Stimulated activated CD4-positive, alpha-beta T cell treated with anti-CD3 and anti-CD28 coated beads, Interleukin-2, amount 100 ng/mL, for 4 hours (primary cell): ENCODE data around the gene INSR.
A peak's percentile ranks its signal among the peaks of the same experiment; 100 is the strongest.
"Not testable (repeated sequence)": the region's sequence is repeated elsewhere in the genome, so short reads cannot be mapped to it uniquely, and the experiment has no call there.

Experiments
- DNase-seq: peaks from one replicate; pipeline ENCODE4 v3.0.0-alpha.2; 2020; ENCODE audit warnings: low read depth

INSR gene

GRCh38 chr19:7293762-7294557 lies at the start of gene INSR:
Gene INSR, minus strand, starts transcription at chr19:7294414. Its CDS starts 523 bp downstream, at chr19:7293891.
- peak; percentile 27 for DNase-seq

- DNase-seq: no peak
Measured at GRCh38 chr19:7342143-7342542, 47.9 kb upstream of the INSR start.

GRCh38 chr19:7340959-7341837 lies 47.0 kb upstream of the INSR start:
- peak; percentile 72 for DNase-seq

GRCh38 chr19:7337380-7338194 lies 43.4 kb upstream of the INSR start:
- no peak for DNase-seq

- no peak for DNase-seq
Measured at GRCh38 chr19:7336321-7336973, 42.2 kb upstream of the INSR start.

GRCh38 chr19:7333198-7334118 lies 39.2 kb upstream of the INSR start:
- no peak for DNase-seq

- no peak for DNase-seq
Measured at GRCh38 chr19:7331446-7331845, 37.2 kb upstream of the INSR start.

GRCh38 chr19:7328647-7329046 lies 34.4 kb upstream of the INSR start:
- no peak for DNase-seq

GRCh38 chr19:7327802-7328201 lies 33.6 kb upstream of the INSR start:
- no peak for DNase-seq

GRCh38 chr19:7326105-7326877 lies 32.1 kb upstream of the INSR start:
- DNase-seq: no peak

GRCh38 chr19:7318176-7318575 lies 24.0 kb upstream of the INSR start:
- DNase-seq: no peak

GRCh38 chr19:7312816-7313215 lies 18.6 kb upstream of the INSR start:
- no peak for DNase-seq

GRCh38 chr19:7311911-7312310 lies 17.7 kb upstream of the INSR start:
- no peak for DNase-seq

GRCh38 chr19:7308327-7308726 lies 14.1 kb upstream of the INSR start:
- not testable (repeated sequence) for DNase-seq

- DNase-seq: no peak
Measured at GRCh38 chr19:7307590-7308218, 13.5 kb upstream of the INSR start.

GRCh38 chr19:7304200-7304599 lies 10.0 kb upstream of the INSR start:
- DNase-seq: no peak

- DNase-seq: no peak
Measured at GRCh38 chr19:7303470-7303869, 9.3 kb upstream of the INSR start.

- no peak for DNase-seq
Measured at GRCh38 chr19:7301525-7301924, 7.3 kb upstream of the INSR start.

GRCh38 chr19:7297742-7298141 lies 3.5 kb upstream of the INSR start:
- DNase-seq: no peak
